IPS-18c (cell line): ENCODE measurements around the gene NGEF.

Source experiments
- H3K4me3 ChIP-seq: 2 replicates; pipeline ENCODE4 v1.7.0; 2013; ENCODE audit warnings: low read depth, mild to moderate bottlenecking, low read length, moderate library complexity; ENCODE audit not compliant: insufficient read depth
- H3K9me3 ChIP-seq: one replicate; pipeline ENCODE4 v1.6.1; 2013; ENCODE audit warnings: mild to moderate bottlenecking, low read length, moderate library complexity; ENCODE audit not compliant: control insufficient read depth, insufficient read depth

Gene NGEF

GRCh38 chr2:232890896-232891601 lies 122.0 kb downstream of the NGEF start:
- H3K4me3 ChIP-seq: no peak overlapping the region
- H3K9me3 ChIP-seq: no peaks in the 10 kb centered on the region

GRCh38 chr2:232890536-232890895 lies 122.5 kb downstream of the NGEF start:
- H3K4me3 ChIP-seq: no peak overlapping the region
- H3K9me3 ChIP-seq: no peaks in the 10 kb centered on the region

- Histone ChIP-seq H3K9me3 (no peaks in the 10 kb centered on the region), H3K4me3 (no peak overlapping the region)
Measured at GRCh38 chr2:232889876-232890401, 123.1 kb downstream of the NGEF start.

GRCh38 chr2:232888839-232889529 lies 124.1 kb downstream of the NGEF start:
- H3K4me3 ChIP-seq: no peak overlapping the region
- no peaks in the 10 kb centered on the region for H3K9me3 ChIP-seq

GRCh38 chr2:232888099-232888836 lies 124.8 kb downstream of the NGEF start:
- Histone ChIP-seq H3K4me3 (no peak overlapping the region), H3K9me3 (no peaks in the 10 kb centered on the region)

GRCh38 chr2:232887171-232887850 lies 125.7 kb downstream of the NGEF start:
- H3K9me3 ChIP-seq: no peaks in the 10 kb centered on the region
- no peak overlapping the region for H3K4me3 ChIP-seq

GRCh38 chr2:232886632-232887031 lies 126.4 kb downstream of the NGEF start:
- Histone ChIP-seq H3K4me3 (no peak overlapping the region), H3K9me3 (no peaks in the 10 kb centered on the region)

- Histone ChIP-seq H3K4me3 (no peak overlapping the region), H3K9me3 (no peaks in the 10 kb centered on the region)
Measured at GRCh38 chr2:232886176-232886575, 126.9 kb downstream of the NGEF start.

- no peaks in the 10 kb centered on the region for H3K9me3 ChIP-seq
- no peak overlapping the region for H3K4me3 ChIP-seq
Measured at GRCh38 chr2:232885264-232885961, 127.6 kb downstream of the NGEF start.

GRCh38 chr2:232884549-232885263 lies 128.3 kb downstream of the NGEF start:
- H3K4me3 ChIP-seq: no peak overlapping the region
- no peaks in the 10 kb centered on the region for H3K9me3 ChIP-seq

- Histone ChIP-seq H3K9me3 (no peaks in the 10 kb centered on the region), H3K4me3 (no peak overlapping the region)
Measured at GRCh38 chr2:232884001-232884421, 129.0 kb downstream of the NGEF start.

GRCh38 chr2:232883116-232883721 lies 129.8 kb downstream of the NGEF start:
- no peak overlapping the region for H3K4me3 ChIP-seq
- H3K9me3 ChIP-seq: no peaks in the 10 kb centered on the region

GRCh38 chr2:232882505-232883115 lies 130.4 kb downstream of the NGEF start:
- Histone ChIP-seq H3K4me3 (no peak overlapping the region), H3K9me3 (no peaks in the 10 kb centered on the region)

- no peaks in the 10 kb centered on the region for H3K9me3 ChIP-seq
- no peak overlapping the region for H3K4me3 ChIP-seq
Measured at GRCh38 chr2:232882085-232882484, 131.0 kb downstream of the NGEF start.

GRCh38 chr2:232880764-232881351 lies 132.2 kb downstream of the NGEF start:
- H3K4me3 ChIP-seq: no peak overlapping the region
- H3K9me3 ChIP-seq: no peaks in the 10 kb centered on the region
